H1 (cell line): ENCODE data around the gene DARS2. TPM values are rescaled to one million over a fixed set of nuclear protein-coding genes. Genes with fewer than 3 reads are reported as not detected.

Experiments used
- CTCF ChIA-PET: fragments of 300-600 bp; sonication (Branson Sonifier 250); formaldehyde crosslinking; loops from one replicate; lab custom pipeline; 2021; ENCODE audit not compliant: partially characterized antibody; lab: Charles Lee
- POLR2A ChIA-PET: fragments of 300-600 bp; sonication (Branson Sonifier 250); formaldehyde crosslinking; loops from one replicate; lab custom pipeline; 2021; ENCODE audit warnings: inconsistent platforms; ENCODE audit not compliant: partially characterized antibody; lab: Charles Lee
- DNase-seq, 2 experiments: peaks; one replicate each; pipeline versions ENCODE4 v3.0.0 to v3.0.0-alpha.2; 2010 to 2022; ENCODE audit warnings: low spot score in 2 of 2, low read depth in 1 of 2, mixed read lengths in 1 of 2
- FAIRE-seq: peaks from 2 replicates; lab custom pipeline; 2011; peaks lifted over from hg19 to GRCh38; lab: Jason Lieb, UNC
- H2AFZ ChIP-seq: 2 replicates; pipeline ENCODE4 v1.8.1; 2012; ENCODE audit warnings: low read length, inconsistent platforms
- H2AK5ac ChIP-seq: 2 replicates; pipeline ENCODE4 v1.6.1; 2013; ENCODE audit warnings: low read depth, low read length
- H2BK120ac ChIP-seq: replicated peaks from 2 replicates; pipeline ENCODE3; 2013; ENCODE audit warnings: low read depth, low read length, inconsistent platforms
- H2BK12ac ChIP-seq: 2 replicates; pipeline ENCODE4 v1.6.1; 2013; ENCODE audit warnings: low read depth, low read length
- H2BK15ac ChIP-seq: 2 replicates; pipeline ENCODE4 v1.6.1; 2013; ENCODE audit warnings: low read length
- H2BK20ac ChIP-seq: 2 replicates; pipeline ENCODE4 v1.6.1; 2013; ENCODE audit warnings: low read length
- H2BK5ac ChIP-seq: 2 replicates; pipeline ENCODE4 v1.6.1; 2013; ENCODE audit warnings: low read depth, low read length
- H3K14ac ChIP-seq: 2 replicates; pipeline ENCODE4 v1.6.1; 2013; ENCODE audit warnings: inconsistent platforms; ENCODE audit not compliant: insufficient read length
- H3K18ac ChIP-seq: 2 replicates; pipeline ENCODE4 v1.6.1; 2013; ENCODE audit warnings: low read length; ENCODE audit errors: extremely low read depth
- H3K23ac ChIP-seq: 2 replicates; pipeline ENCODE4 v1.6.1; 2013; ENCODE audit warnings: inconsistent platforms; ENCODE audit not compliant: insufficient read length
- H3K23me2 ChIP-seq: 2 replicates; pipeline ENCODE4 v1.6.1; 2013; ENCODE audit warnings: low read depth, low read length
- H3K27ac ChIP-seq: 2 replicates; pipeline ENCODE4 v1.6.1; 2011; ENCODE audit warnings: low read depth, low read length, inconsistent platforms
- H3K27me3 ChIP-seq, 4 experiments: replicated peaks in 1 of 4; 1 replicate in 1 of 4; 2 replicates in 3 of 4; pipeline versions ENCODE4 v1.6.1 to v1.8.1; 2011 to 2013; ENCODE audit warnings: low read length in 3 of 4, mild to moderate bottlenecking in 3 of 4, inconsistent platforms in 2 of 4, mixed read lengths in 2 of 4, moderate library complexity in 1 of 4; ENCODE audit not compliant: control insufficient read depth in 3 of 4, insufficient read depth in 3 of 4; ENCODE audit errors: extremely low read depth in 1 of 4
- H3K36me3 ChIP-seq, 4 experiments: 2 replicates each; pipeline versions ENCODE4 v1.6.1 to v1.8.1; 2011 to 2013; ENCODE audit warnings: mild to moderate bottlenecking in 4 of 4, low read length in 3 of 4, moderate library complexity in 2 of 4, control low read depth in 1 of 4, inconsistent platforms in 1 of 4; ENCODE audit not compliant: insufficient read depth in 4 of 4, control insufficient read depth in 2 of 4
- H3K4ac ChIP-seq: replicated peaks from 2 replicates; pipeline ENCODE3; 2013; ENCODE audit warnings: low read length, low read depth, mixed read lengths, inconsistent platforms; ENCODE audit not compliant: insufficient read length
- H3K4me1 ChIP-seq, 4 experiments: replicated peaks in 1 of 4; 1 replicate in 1 of 4; 2 replicates in 3 of 4; pipeline versions ENCODE4 v1.6.1 to v1.8.1; 2011 to 2013; ENCODE audit warnings: low read length in 3 of 4, inconsistent platforms in 2 of 4, mixed read lengths in 1 of 4; ENCODE audit not compliant: insufficient read depth in 4 of 4, control insufficient read depth in 3 of 4
- H3K4me2 ChIP-seq, 2 experiments: 2 replicates each; pipeline versions ENCODE4 v1.6.1 to v1.8.1; 2011 to 2013; ENCODE audit warnings: low read depth in 2 of 2, low read length in 2 of 2, control low read depth in 1 of 2, inconsistent platforms in 1 of 2, mild to moderate bottlenecking in 1 of 2; ENCODE audit not compliant: insufficient read depth in 1 of 2
- H3K4me3 ChIP-seq, 4 experiments: fragments of 200-600, 300-600 bp in 1 of 4; sonication (generic), shearing (Covaris generic), sonication (Bioruptor Twin) in 1 of 4; 2 replicates each; pipeline versions ENCODE4 v1.5.1 to v1.8.1; 2011 to 2016; ENCODE audit warnings: low read length in 4 of 4, low read depth in 3 of 4, control low read depth in 2 of 4, inconsistent platforms in 2 of 4, mild to moderate bottlenecking in 2 of 4, mixed read lengths in 1 of 4, moderate library complexity in 1 of 4; ENCODE audit not compliant: insufficient read depth in 2 of 4; ENCODE audit errors: extremely low read depth in 1 of 4
- H3K56ac ChIP-seq: replicated peaks from 2 replicates; pipeline ENCODE3; 2013; ENCODE audit warnings: low read depth, mild to moderate bottlenecking, mixed read lengths, low read length, inconsistent platforms; ENCODE audit not compliant: insufficient read length
- H3K79me1 ChIP-seq: 2 replicates; pipeline ENCODE4 v1.6.1; 2013; ENCODE audit warnings: low read depth, low read length, control low read depth
- H3K79me2 ChIP-seq, 2 experiments: 2 replicates each; pipeline versions ENCODE4 v1.6.1 to v1.8.1; 2012 to 2013; ENCODE audit warnings: low read length in 2 of 2, mild to moderate bottlenecking in 2 of 2, inconsistent platforms in 1 of 2; ENCODE audit not compliant: insufficient read depth in 2 of 2, control insufficient read depth in 1 of 2
- H3K9ac ChIP-seq, 4 experiments: replicated peaks in 1 of 4; 1 replicate in 1 of 4; 2 replicates in 3 of 4; pipeline versions ENCODE4 v1.6.1 to v1.8.1; 2011 to 2013; ENCODE audit warnings: low read depth in 3 of 4, low read length in 3 of 4, control low read depth in 2 of 4, mild to moderate bottlenecking in 2 of 4, moderate library complexity in 2 of 4, inconsistent platforms in 1 of 4; ENCODE audit errors: extremely low read depth in 1 of 4
- H3K9me3 ChIP-seq, 2 experiments: 2 replicates each; pipeline versions ENCODE4 v1.6.1 to v1.8.1; 2012 to 2013; ENCODE audit warnings: mild to moderate bottlenecking in 2 of 2, moderate library complexity in 2 of 2, control low read depth in 1 of 2, inconsistent platforms in 1 of 2, low read depth in 1 of 2, low read length in 1 of 2, mixed read lengths in 1 of 2; ENCODE audit not compliant: insufficient read depth in 2 of 2
- H4K20me1 ChIP-seq, 2 experiments: replicated peaks in 1 of 2; 2 replicates each; pipeline versions ENCODE3 to v1.8.1; 2011 to 2013; ENCODE audit warnings: inconsistent platforms in 2 of 2, low read length in 2 of 2, mild to moderate bottlenecking in 1 of 2; ENCODE audit not compliant: insufficient read depth in 2 of 2, control insufficient read depth in 1 of 2
- H4K5ac ChIP-seq: 2 replicates; pipeline ENCODE4 v1.6.1; 2013; ENCODE audit warnings: low read length, low read depth, mixed read lengths, inconsistent platforms; ENCODE audit not compliant: insufficient read length
- H4K8ac ChIP-seq: 2 replicates; pipeline ENCODE4 v1.8.0; 2013; ENCODE audit warnings: mild to moderate bottlenecking, moderate library complexity, low read length, inconsistent platforms; ENCODE audit not compliant: insufficient read depth; ENCODE audit errors: extremely low read depth
- H4K91ac ChIP-seq: replicated peaks from 2 replicates; pipeline ENCODE3; 2013; ENCODE audit warnings: low read length, mixed read lengths, inconsistent platforms; ENCODE audit not compliant: insufficient read length
- CBX5 ChIP-seq: fragments of 300-800, 300-1000 bp; sonication (generic); IDR thresholded peaks from 2 replicates; pipeline ENCODE4 v1.7.1; 2016; ENCODE audit warnings: antibody characterized with exemption, low read length, low read depth
- CBX8 ChIP-seq: fragments of 300-800, 300-1000 bp; sonication (generic); IDR thresholded peaks from 2 replicates; pipeline ENCODE4 v1.7.1; 2016; ENCODE audit warnings: low read depth, low read length, borderline replicate concordance
- HDAC2 ChIP-seq, 2 experiments: fragments of 300-600 bp in 1 of 2; sonication (generic) in 1 of 2; IDR thresholded peaks; 2 replicates each; pipeline ENCODE4 v1.6.1; 2011 to 2012; ENCODE audit warnings: low read depth in 2 of 2, low read length in 2 of 2, mild to moderate bottlenecking in 2 of 2, moderate library complexity in 2 of 2, borderline replicate concordance in 1 of 2, inconsistent platforms in 1 of 2
- MAFK ChIP-seq: IDR thresholded peaks from 2 replicates; pipeline ENCODE4 v1.6.1; 2012; ENCODE audit warnings: low read depth, mild to moderate bottlenecking, improper control_type of control experiment, low read length
- POLR2A ChIP-seq, 2 experiments: IDR thresholded peaks; 1 replicate in 1 of 2; 2 replicates in 1 of 2; pipeline ENCODE4 v1.6.1; 2011; ENCODE audit warnings: low read depth in 2 of 2, low read length in 2 of 2, mild to moderate bottlenecking in 2 of 2; ENCODE audit errors: control extremely low read depth in 1 of 2
- TAF1 ChIP-seq: IDR thresholded peaks from 2 replicates; pipeline ENCODE4 v1.6.1; 2011; ENCODE audit warnings: mild to moderate bottlenecking, low read depth, low read length
- TAF7 ChIP-seq: optimal IDR thresholded peaks from 2 replicates; pipeline ENCODE3; 2011; ENCODE audit warnings: low read depth, mild to moderate bottlenecking, inconsistent platforms, low read length, moderate library complexity, borderline replicate concordance
- ZNF274 ChIP-seq: IDR thresholded peaks from 2 replicates; pipeline ENCODE4 v1.7.0; 2012; ENCODE audit warnings: low read length, borderline replicate concordance; ENCODE audit errors: extremely low read depth
- WGBS, 2 experiments: shearing (Covaris generic) in 1 of 2; methylation state at CpG; one replicate each; pipeline versions ENCODE4 v1.1.6 to v1.1.7; 2013 to 2015; ENCODE audit warnings: low lambda C conversion rate in 2 of 2, mixed read lengths in 2 of 2, inconsistent platforms in 1 of 2, low coverage in 1 of 2, missing lambda C conversion rate in 1 of 2; ENCODE audit not compliant: insufficient replicate concordance in 2 of 2, insufficient coverage in 1 of 2, insufficient read length in 1 of 2; ENCODE audit errors: extremely low coverage in 1 of 2, missing lambda C conversion rate in 1 of 2; 5-methylcytosine and 5-hydroxymethylcytosine counted together
- polyA plus RNA-seq, 7 experiments: library from polyadenylated mRNA; depleted of rRNA in 3 of 7; stranded (reverse) in 5 of 7; unstranded in 2 of 7; fragments of >200 nt in 5 of 7; fragments of 200-250 nt in 2 of 7; gene quantifications; 1 replicate in 5 of 7; 2 replicates in 1 of 7; 4 replicates in 1 of 7; pipeline versions ENCODE4 v1.2.1 to v1.2.3, GENCODE V29; 2011 to 2013; ENCODE audit warnings: missing spikeins in 2 of 7, mixed read lengths in 2 of 7
- total RNA-seq: library from RNA; stranded (reverse); fragmentation: NEBNext Ultra II Directional; extraction: Animal tissue kit (Norgen Biotek cat#: 25700); gene quantifications from 2 replicates; pipeline ENCODE4 v1.2.1, GENCODE V29; 2021

DARS2 gene
- total and polyA plus RNA-seq, 2 of the 8 experiments (the other 6 are each of a cell fraction or from before 2014, with no cell fraction given) = 21.0 to 35.2 TPM

DNA sequence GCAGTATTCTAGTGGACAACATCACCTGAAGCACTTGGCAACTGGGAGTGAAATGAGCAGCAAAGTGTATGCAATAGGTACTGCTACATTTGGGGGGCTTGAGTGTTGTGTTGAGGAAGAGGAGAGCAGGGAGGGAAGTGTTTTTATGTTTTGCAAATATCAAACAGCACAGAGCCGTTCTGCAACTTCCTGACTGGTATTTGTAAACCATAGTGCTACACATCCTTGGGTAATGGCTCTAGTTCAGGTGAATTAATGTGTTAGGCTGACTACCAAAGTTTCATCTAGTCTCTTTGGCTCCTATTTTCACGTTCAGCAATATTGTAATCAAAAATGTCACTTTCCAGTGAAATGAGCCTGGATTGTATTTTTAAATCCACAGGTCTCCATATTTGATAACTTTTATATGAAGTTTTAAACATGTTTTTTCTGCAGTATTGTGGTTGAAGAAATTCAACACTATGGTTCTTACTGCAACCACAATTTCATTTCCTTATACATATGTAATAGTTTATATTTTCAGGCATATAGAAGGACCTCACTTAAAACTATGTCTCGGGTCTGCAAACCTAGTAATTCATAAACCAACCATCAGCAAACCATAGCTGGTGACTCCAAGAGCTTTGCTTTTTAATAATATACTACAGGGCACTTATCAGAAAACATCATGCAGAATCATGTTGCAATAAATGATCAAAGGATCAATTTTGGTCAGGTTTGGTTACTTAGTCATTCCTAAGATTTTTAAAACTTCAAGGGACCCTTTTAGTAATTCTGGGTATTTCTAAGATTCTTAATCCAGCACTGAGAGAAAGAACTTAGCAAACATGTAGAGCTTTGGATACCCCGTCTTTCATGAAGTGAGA is 62.5 kb downstream of the DARS2 start:
- Histone ChIP-seq H3K4me3 (no peak overlapping the region), H3K27me3 (no peaks in the 10 kb centered on the region), H2BK5ac (no peak overlapping the region), H3K23me2 (no peaks in the 10 kb centered on the region), H3K9me3 (no peaks in the 10 kb centered on the region), H3K79me2 (no peaks in the 10 kb centered on the region), H3K18ac (no peak overlapping the region), H2AFZ (no peak overlapping the region), H3K4ac (no peak overlapping the region), H4K5ac (no peak overlapping the region), H3K14ac (no peak overlapping the region), H3K36me3 (peaks cover 0 to 14% (median 5%) of the 10 kb centered on the region in 4 experiments; a peak in 4 of 8 replicates), H4K91ac (no peak overlapping the region), H4K8ac (no peak overlapping the region), H3K4me1 (peaks cover 0 to 7% (median 2%) of the 10 kb centered on the region in 4 experiments; a peak in 2 of 7 replicates), H2BK120ac (no peak overlapping the region), H2BK12ac (no peak overlapping the region), H3K56ac (no peak overlapping the region), H4K20me1 (no peaks in the 10 kb centered on the region), H3K9ac (no peak overlapping the region), H3K79me1 (no peaks in the 10 kb centered on the region), H2BK15ac (0 out of 2 replicates have a peak overlapping the region, but pooled peaks have one; percentile 20), H2AK5ac (no peak overlapping the region), H3K23ac (no peak overlapping the region), H3K27ac (no peak overlapping the region), H3K4me2 (no peak overlapping the region), H2BK20ac (no peak overlapping the region)
- TF ChIP-seq ZNF274 (no peak), HDAC2 (IDR thresholded peaks at IDR 0.05; ENCODE audit: borderline replicate concordance in 1 of 2, low read depth in 2 of 2, low read length in 2 of 2) (no peak), POLR2A (IDR thresholded peaks at IDR 0.05; ENCODE audit: control extremely low read depth in 1 of 2, low read depth in 2 of 2, low read length in 2 of 2) (no peak), CBX5 (no peak), CBX8 (no peak), TAF1 (no peak), TAF7 (no peak), MAFK (no peak)
- ChIA-PET CTCF (interaction anchor here (0.7 kb wide), 1 partner anchor 10 kb away, joined by 3 read pairs; no protein-coding TSS in a partner anchor), POLR2A (interaction anchor here (1.0 to 6.8 kb wide), 2 partner anchors 21 to 63 kb away, joined by 3 to 109 read pairs; partner anchors contain the start of genes DARS2, GAS5 and ZBTB37)
- no peak for DNase-seq
- WGBS, 2 experiments = 77% methylated on average over 4 of the region's 4 CpGs; no CpG with 5 or more reads in 1 of the 2 experiments
- FAIRE-seq = no peak
